H1 (cell line): ENCODE data around the gene RELN. TPM values are rescaled to one million over a fixed set of nuclear protein-coding genes. Genes with fewer than 3 reads are reported as not detected.

ENCODE experiments used
- POLR2A ChIP-seq, 2 experiments: IDR thresholded peaks; 1 replicate in 1 of 2; 2 replicates in 1 of 2; pipeline ENCODE4 v1.6.1; 2011; ENCODE audit warnings: low read depth in 2 of 2, low read length in 2 of 2, mild to moderate bottlenecking in 2 of 2; ENCODE audit errors: control extremely low read depth in 1 of 2
- RAD21 ChIP-seq, 2 experiments: IDR thresholded peaks in 1 of 2; conservative IDR thresholded peaks in 1 of 2; 2 replicates each; pipeline ENCODE4 v1.6.1; 2011; ENCODE audit warnings: low read depth in 2 of 2, low read length in 2 of 2, improper control_type of control experiment in 1 of 2, inconsistent platforms in 1 of 2, mild to moderate bottlenecking in 1 of 2, moderate library complexity in 1 of 2
- SIN3A ChIP-seq, 2 experiments: IDR thresholded peaks in 1 of 2; conservative IDR thresholded peaks in 1 of 2; 2 replicates each; pipeline ENCODE4 v1.6.1; 2011 to 2012; ENCODE audit warnings: low read length in 2 of 2, improper control_type of control experiment in 1 of 2, low read depth in 1 of 2, mild to moderate bottlenecking in 1 of 2
- SP2 ChIP-seq: IDR thresholded peaks from 2 replicates; pipeline ENCODE4 v1.6.1; 2012; ENCODE audit warnings: mild to moderate bottlenecking, low read length, inconsistent platforms
- SP4 ChIP-seq: IDR thresholded peaks from 2 replicates; pipeline ENCODE4 v1.6.1; 2012; ENCODE audit warnings: low read length, inconsistent platforms
- TBP ChIP-seq: IDR thresholded peaks from 2 replicates; pipeline ENCODE4 v1.6.1; 2011; ENCODE audit warnings: low read depth, low read length, improper control_type of control experiment
- TEAD4 ChIP-seq: IDR thresholded peaks from 2 replicates; pipeline ENCODE4 v1.6.1; 2012; ENCODE audit warnings: low read depth, low read length, inconsistent platforms, mixed read lengths
- USF2 ChIP-seq: IDR thresholded peaks from 2 replicates; pipeline ENCODE4 v1.6.1; 2011; ENCODE audit warnings: low read length, improper control_type of control experiment
- polyA plus RNA-seq, 7 experiments: library from polyadenylated mRNA; depleted of rRNA in 3 of 7; stranded (reverse) in 5 of 7; unstranded in 2 of 7; fragments of >200 nt in 5 of 7; fragments of 200-250 nt in 2 of 7; gene quantifications; 1 replicate in 5 of 7; 2 replicates in 1 of 7; 4 replicates in 1 of 7; pipeline versions ENCODE4 v1.2.1 to v1.2.3, GENCODE V29; 2011 to 2013; ENCODE audit warnings: missing spikeins in 2 of 7, mixed read lengths in 2 of 7
- total RNA-seq: library from RNA; stranded (reverse); fragmentation: NEBNext Ultra II Directional; extraction: Animal tissue kit (Norgen Biotek cat#: 25700); gene quantifications from 2 replicates; pipeline ENCODE4 v1.2.1, GENCODE V29; 2021

The RELN gene
- total and polyA plus RNA-seq, 2 of the 8 experiments (the other 6 are each of a cell fraction or from before 2014, with no cell fraction given) = 0.03 to 0.07 TPM

GRCh38 chr7:103771294-103771693, 218.2 kb downstream of the RELN start (continued):
- no peak for TF ChIP-seq SP4
- TF ChIP-seq RAD21 (IDR thresholded peaks at IDR 0.05 in 1 of 2, conservative IDR thresholded peaks at IDR 0.05 in 1 of 2; ENCODE audit: low read depth in 2 of 2, low read length in 2 of 2) = no peak
- TF ChIP-seq POLR2A (IDR thresholded peaks at IDR 0.05; ENCODE audit: control extremely low read depth in 1 of 2, low read depth in 2 of 2, low read length in 2 of 2) = no peak
- no peak for TF ChIP-seq USF2
- TF ChIP-seq TBP = no peak
- no peak for TF ChIP-seq TEAD4
- TF ChIP-seq SIN3A (conservative IDR thresholded peaks at IDR 0.05 in 1 of 2, IDR thresholded peaks at IDR 0.05 in 1 of 2; ENCODE audit: low read depth in 1 of 2, low read length in 2 of 2) = no peak
- no peak for TF ChIP-seq SP2
